GM23338 (cell line): ENCODE data around the gene PKM. TPM values are rescaled to one million over a fixed set of nuclear protein-coding genes. Genes with fewer than 3 reads are reported as not detected.

Experiments used
- ATAC-seq: fragments of 200-7000 bp; cut with Tn5 transposase; 3 replicates; pipeline ENCODE4 v1.9.1; 2020
- DNase-seq: peaks from one replicate; pipeline ENCODE4 v3.0.0-alpha.2; 2015; ENCODE audit warnings: low spot score
- H2AFZ ChIP-seq: fragments of 200-600 bp; sonication (generic); 2 replicates; pipeline ENCODE4 v1.8.0; 2016; ENCODE audit warnings: antibody characterized with exemption, mild to moderate bottlenecking, moderate library complexity
- H3F3A ChIP-seq: fragments of 200-600 bp; sonication (generic); replicated peaks from 2 replicates; pipeline ENCODE4 v1.8.0; 2017; ENCODE audit warnings: antibody characterized with exemption, mixed run types, low read depth
- H3K27ac ChIP-seq: fragments of 200-600 bp; sonication (generic); 2 replicates; pipeline ENCODE4 v1.6.1; 2016; ENCODE audit warnings: low read depth
- H3K27me3 ChIP-seq: fragments of 200-600 bp; sonication (generic); 2 replicates; pipeline ENCODE4 v1.8.0; 2016; ENCODE audit warnings: mild to moderate bottlenecking, mixed run types, moderate library complexity; ENCODE audit not compliant: insufficient read depth
- H3K36me3 ChIP-seq: fragments of 200-600 bp; sonication (generic); 2 replicates; pipeline ENCODE4 v1.8.0; 2016; ENCODE audit warnings: mild to moderate bottlenecking; ENCODE audit not compliant: insufficient read depth
- H3K4me1 ChIP-seq: fragments of 200-600 bp; sonication (generic); 2 replicates; pipeline ENCODE4 v1.8.0; 2016; ENCODE audit warnings: mild to moderate bottlenecking, moderate library complexity; ENCODE audit not compliant: insufficient read depth
- H3K4me2 ChIP-seq: fragments of 200-600 bp; sonication (generic); 2 replicates; pipeline ENCODE4 v1.7.1; 2017; ENCODE audit warnings: mixed run types
- H3K4me3 ChIP-seq: fragments of 200-600 bp; sonication (generic); 2 replicates; pipeline ENCODE4 v1.6.1; 2016; ENCODE audit warnings: mixed run types
- H3K79me2 ChIP-seq: fragments of 200-600 bp; sonication (generic); replicated peaks from 2 replicates; pipeline ENCODE4 v1.8.0; 2017; ENCODE audit warnings: mild to moderate bottlenecking; ENCODE audit not compliant: insufficient read depth
- H3K9me2 ChIP-seq: fragments of 200-600 bp; sonication (generic); 2 replicates; pipeline ENCODE4 v1.8.0; 2017; ENCODE audit not compliant: insufficient read depth
- H4K20me1 ChIP-seq: fragments of 200-600 bp; sonication (generic); replicated peaks from 2 replicates; pipeline ENCODE4 v1.8.0; 2017; ENCODE audit warnings: mild to moderate bottlenecking; ENCODE audit not compliant: insufficient read depth
- H3K27ac Mint-ChIP-seq: 2 replicates; pipeline ENCODE4 v1.8.0; 2020; ENCODE audit warnings: inconsistent platforms, mild to moderate bottlenecking, moderate library complexity, mixed read lengths
- H3K27me3 Mint-ChIP-seq: 3 replicates; pipeline ENCODE4 v1.8.0; 2022; ENCODE audit warnings: low read depth, mild to moderate bottlenecking, moderate library complexity, mixed read lengths, inconsistent platforms; ENCODE audit not compliant: insufficient read depth, poor library complexity
- H3K36me3 Mint-ChIP-seq: 3 replicates; pipeline ENCODE4 v1.8.0; 2021; ENCODE audit warnings: low read depth, mild to moderate bottlenecking, inconsistent platforms, moderate library complexity, mixed read lengths
- H3K4me1 Mint-ChIP-seq: 3 replicates; pipeline ENCODE4 v1.8.0; 2020; ENCODE audit warnings: mild to moderate bottlenecking, inconsistent platforms, mixed read lengths
- H3K4me3 Mint-ChIP-seq: 3 replicates; pipeline ENCODE4 v1.8.0; 2021; ENCODE audit warnings: moderate library complexity, mild to moderate bottlenecking, inconsistent platforms, mixed read lengths
- H3K9me3 Mint-ChIP-seq: 3 replicates; pipeline ENCODE4 v1.8.0; 2020; ENCODE audit warnings: moderate library complexity, mild to moderate bottlenecking, inconsistent platforms, mixed read lengths
- CREB1 ChIP-seq: fragments of 250-450 bp; sonication (Bioruptor Pico); IDR thresholded peaks from 2 replicates; pipeline ENCODE4 v1.5.0; 2020; ENCODE audit warnings: low read depth, mild to moderate bottlenecking, moderate library complexity
- EZH2 ChIP-seq: fragments of 200-600 bp; sonication (generic); IDR thresholded peaks from one replicate; pipeline ENCODE4 v1.8.0; 2017; ENCODE audit warnings: antibody characterized with exemption, mild to moderate bottlenecking, low read depth; ENCODE audit not compliant: unreplicated experiment
- EZH2phosphoT487 ChIP-seq: fragments of 200-600 bp; sonication (generic); IDR thresholded peaks from one replicate; pipeline ENCODE4 v1.8.1; 2018; ENCODE audit warnings: antibody characterized with exemption; ENCODE audit not compliant: unreplicated experiment
- JUNB ChIP-seq: IDR thresholded peaks from one replicate; pipeline ENCODE4 v1.6.1; 2016; ENCODE audit warnings: antibody characterized with exemption; ENCODE audit not compliant: unreplicated experiment
- NANOG ChIP-seq: IDR thresholded peaks from 2 replicates; pipeline ENCODE4 v1.6.1; 2016; ENCODE audit warnings: antibody characterized with exemption, borderline replicate concordance
- POLR2AphosphoS5 ChIP-seq: IDR thresholded peaks from 2 replicates; pipeline ENCODE4 v1.6.1; 2016; ENCODE audit warnings: antibody characterized with exemption, low read depth
- STAT1 ChIP-seq: IDR thresholded peaks from one replicate; pipeline ENCODE4 v1.6.1; 2016; ENCODE audit warnings: antibody characterized with exemption; ENCODE audit not compliant: unreplicated experiment
- ZNF114 ChIP-seq: fragments of 250-450 bp; sonication (Bioruptor Pico); IDR thresholded peaks from 2 replicates; pipeline ENCODE4 v1.5.0; 2020; ENCODE audit warnings: mild to moderate bottlenecking, moderate library complexity
- ZNF331 ChIP-seq: fragments of 250-450 bp; sonication (Bioruptor Pico); IDR thresholded peaks from 2 replicates; pipeline ENCODE4 v1.5.0; 2020; ENCODE audit warnings: low read depth, mild to moderate bottlenecking, moderate library complexity
- ZNF462 ChIP-seq: fragments of 250-450 bp; sonication (Bioruptor Pico); IDR thresholded peaks from 2 replicates; pipeline ENCODE4 v1.5.0; 2020; ENCODE audit warnings: mild to moderate bottlenecking, moderate library complexity
- polyA plus RNA-seq: library from polyadenylated mRNA; unstranded; fragments of >200 nt; fragmentation: Nextera tagmentation; extraction: Ambion mirVana; gene quantifications from 2 replicates; pipeline ENCODE4 v1.2.1, GENCODE V29; 2016
- total RNA-seq: library from RNA; depleted of rRNA; stranded (reverse); fragments of >200 nt; shearing (Covaris generic); gene quantifications from 2 replicates; pipeline ENCODE4 v1.2.3, GENCODE V29; 2014
- TF ChIP-seq, protein P1 (sequence below): IDR thresholded peaks from one replicate; pipeline ENCODE4 v1.6.1; 2018; ENCODE audit warnings: antibody characterized with exemption; ENCODE audit not compliant: unreplicated experiment
- TF ChIP-seq, protein P2 (sequence below), 2 experiments: fragments of 200-600 bp in 1 of 2; sonication (generic) in 1 of 2; conservative IDR thresholded peaks; 2 replicates each; pipeline versions ENCODE4 v1.5.1 to v1.6.1; 2016 to 2017; ENCODE audit warnings: antibody characterized with exemption in 2 of 2, low read depth in 2 of 2, mild to moderate bottlenecking in 2 of 2, moderate library complexity in 1 of 2
- TF ChIP-seq, protein P3 (sequence below): IDR thresholded peaks from 2 replicates; pipeline ENCODE4 v1.6.1; 2016; ENCODE audit warnings: antibody characterized with exemption

Gene PKM
- total and polyA plus RNA-seq, 2 experiments from 2014 or later: 432 to 1,137 TPM

DNA sequence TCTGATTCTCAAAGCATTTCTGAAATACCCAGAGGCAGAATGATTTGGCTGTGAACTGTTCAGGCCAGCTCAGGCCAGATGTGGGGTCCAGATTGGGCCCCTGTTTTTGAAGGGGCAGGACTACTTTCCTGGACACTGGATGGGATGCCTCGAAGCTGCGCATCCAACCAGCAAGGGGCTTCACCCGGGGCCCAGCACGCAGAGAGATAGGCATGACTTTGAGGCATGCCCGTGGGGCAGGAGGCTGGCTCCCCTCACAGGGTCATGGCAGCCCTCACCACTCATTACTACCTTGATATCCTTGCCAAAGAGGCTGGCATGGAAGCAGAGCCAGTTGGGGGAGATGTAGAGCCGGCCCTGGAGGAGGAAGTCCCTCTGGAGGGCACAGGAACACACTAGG, 63.5 kb downstream of the PKM start:
- no peak overlapping the region for H3K4me2 ChIP-seq
- peaks cover 4% of the 10 kb centered on the region for H3K27me3 Mint-ChIP-seq
- H3K4me1 Mint-ChIP-seq: peaks cover 7% of the 10 kb centered on the region

More for the DNA sequence above, 63.5 kb downstream of the PKM start:
- no peaks in the 10 kb centered on the region for H3K4me1 ChIP-seq
- no peak overlapping the region for H2AFZ ChIP-seq
- ATAC-seq: no peak
- TF ChIP-seq JUNB: no peak
- TF ChIP-seq ZNF331 (CRISPR knock-in tag): no peak
- no peak for TF ChIP-seq EZH2
- no peak for TF ChIP-seq STAT1
- no peak for TF ChIP-seq ZNF462 (CRISPR knock-in tag)
- TF ChIP-seq POLR2AphosphoS5: no peak
- no peak for TF ChIP-seq NANOG
- TF ChIP-seq EZH2phosphoT487: no peak
- TF ChIP-seq, protein P1, sequence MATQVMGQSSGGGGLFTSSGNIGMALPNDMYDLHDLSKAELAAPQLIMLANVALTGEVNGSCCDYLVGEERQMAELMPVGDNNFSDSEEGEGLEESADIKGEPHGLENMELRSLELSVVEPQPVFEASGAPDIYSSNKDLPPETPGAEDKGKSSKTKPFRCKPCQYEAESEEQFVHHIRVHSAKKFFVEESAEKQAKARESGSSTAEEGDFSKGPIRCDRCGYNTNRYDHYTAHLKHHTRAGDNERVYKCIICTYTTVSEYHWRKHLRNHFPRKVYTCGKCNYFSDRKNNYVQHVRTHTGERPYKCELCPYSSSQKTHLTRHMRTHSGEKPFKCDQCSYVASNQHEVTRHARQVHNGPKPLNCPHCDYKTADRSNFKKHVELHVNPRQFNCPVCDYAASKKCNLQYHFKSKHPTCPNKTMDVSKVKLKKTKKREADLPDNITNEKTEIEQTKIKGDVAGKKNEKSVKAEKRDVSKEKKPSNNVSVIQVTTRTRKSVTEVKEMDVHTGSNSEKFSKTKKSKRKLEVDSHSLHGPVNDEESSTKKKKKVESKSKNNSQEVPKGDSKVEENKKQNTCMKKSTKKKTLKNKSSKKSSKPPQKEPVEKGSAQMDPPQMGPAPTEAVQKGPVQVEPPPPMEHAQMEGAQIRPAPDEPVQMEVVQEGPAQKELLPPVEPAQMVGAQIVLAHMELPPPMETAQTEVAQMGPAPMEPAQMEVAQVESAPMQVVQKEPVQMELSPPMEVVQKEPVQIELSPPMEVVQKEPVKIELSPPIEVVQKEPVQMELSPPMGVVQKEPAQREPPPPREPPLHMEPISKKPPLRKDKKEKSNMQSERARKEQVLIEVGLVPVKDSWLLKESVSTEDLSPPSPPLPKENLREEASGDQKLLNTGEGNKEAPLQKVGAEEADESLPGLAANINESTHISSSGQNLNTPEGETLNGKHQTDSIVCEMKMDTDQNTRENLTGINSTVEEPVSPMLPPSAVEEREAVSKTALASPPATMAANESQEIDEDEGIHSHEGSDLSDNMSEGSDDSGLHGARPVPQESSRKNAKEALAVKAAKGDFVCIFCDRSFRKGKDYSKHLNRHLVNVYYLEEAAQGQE: no peak
- TF ChIP-seq, protein P2, sequence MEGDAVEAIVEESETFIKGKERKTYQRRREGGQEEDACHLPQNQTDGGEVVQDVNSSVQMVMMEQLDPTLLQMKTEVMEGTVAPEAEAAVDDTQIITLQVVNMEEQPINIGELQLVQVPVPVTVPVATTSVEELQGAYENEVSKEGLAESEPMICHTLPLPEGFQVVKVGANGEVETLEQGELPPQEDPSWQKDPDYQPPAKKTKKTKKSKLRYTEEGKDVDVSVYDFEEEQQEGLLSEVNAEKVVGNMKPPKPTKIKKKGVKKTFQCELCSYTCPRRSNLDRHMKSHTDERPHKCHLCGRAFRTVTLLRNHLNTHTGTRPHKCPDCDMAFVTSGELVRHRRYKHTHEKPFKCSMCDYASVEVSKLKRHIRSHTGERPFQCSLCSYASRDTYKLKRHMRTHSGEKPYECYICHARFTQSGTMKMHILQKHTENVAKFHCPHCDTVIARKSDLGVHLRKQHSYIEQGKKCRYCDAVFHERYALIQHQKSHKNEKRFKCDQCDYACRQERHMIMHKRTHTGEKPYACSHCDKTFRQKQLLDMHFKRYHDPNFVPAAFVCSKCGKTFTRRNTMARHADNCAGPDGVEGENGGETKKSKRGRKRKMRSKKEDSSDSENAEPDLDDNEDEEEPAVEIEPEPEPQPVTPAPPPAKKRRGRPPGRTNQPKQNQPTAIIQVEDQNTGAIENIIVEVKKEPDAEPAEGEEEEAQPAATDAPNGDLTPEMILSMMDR (conservative IDR thresholded peaks at IDR 0.05; ENCODE audit: low read depth in 2 of 2): no peak
- no peak for TF ChIP-seq ZNF114
- TF ChIP-seq CREB1: no peak
- TF ChIP-seq, protein P3, sequence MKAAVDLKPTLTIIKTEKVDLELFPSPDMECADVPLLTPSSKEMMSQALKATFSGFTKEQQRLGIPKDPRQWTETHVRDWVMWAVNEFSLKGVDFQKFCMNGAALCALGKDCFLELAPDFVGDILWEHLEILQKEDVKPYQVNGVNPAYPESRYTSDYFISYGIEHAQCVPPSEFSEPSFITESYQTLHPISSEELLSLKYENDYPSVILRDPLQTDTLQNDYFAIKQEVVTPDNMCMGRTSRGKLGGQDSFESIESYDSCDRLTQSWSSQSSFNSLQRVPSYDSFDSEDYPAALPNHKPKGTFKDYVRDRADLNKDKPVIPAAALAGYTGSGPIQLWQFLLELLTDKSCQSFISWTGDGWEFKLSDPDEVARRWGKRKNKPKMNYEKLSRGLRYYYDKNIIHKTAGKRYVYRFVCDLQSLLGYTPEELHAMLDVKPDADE: no peak
- H3K27ac Mint-ChIP-seq: no peak overlapping the region
- H3K36me3 ChIP-seq: no peaks in the 10 kb centered on the region
- no peak for DNase-seq
- 0 out of 2 replicates have a peak, but pooled peaks cover 4% of the 10 kb centered on the region for H3K9me2 ChIP-seq
- H3F3A ChIP-seq: no peaks in the 10 kb centered on the region
- H3K36me3 Mint-ChIP-seq: no peaks in the 10 kb centered on the region
- no peak overlapping the region for H3K27ac ChIP-seq
- H4K20me1 ChIP-seq: no peaks in the 10 kb centered on the region
- H3K79me2 ChIP-seq: no peaks in the 10 kb centered on the region
- H3K4me3 ChIP-seq: no peak overlapping the region
- H3K9me3 Mint-ChIP-seq: no peaks in the 10 kb centered on the region
- no peaks in the 10 kb centered on the region for H3K27me3 ChIP-seq
- no peak overlapping the region for H3K4me3 Mint-ChIP-seq
